ENCODE data around the gene LCOR.
A peak's percentile ranks its signal among the peaks of the same experiment; 100 is the strongest.
"Not testable (repeated sequence)": the region's sequence is repeated elsewhere in the genome, so short reads cannot be mapped to it uniquely, and the experiment has no call there.

The LCOR gene

DNA sequence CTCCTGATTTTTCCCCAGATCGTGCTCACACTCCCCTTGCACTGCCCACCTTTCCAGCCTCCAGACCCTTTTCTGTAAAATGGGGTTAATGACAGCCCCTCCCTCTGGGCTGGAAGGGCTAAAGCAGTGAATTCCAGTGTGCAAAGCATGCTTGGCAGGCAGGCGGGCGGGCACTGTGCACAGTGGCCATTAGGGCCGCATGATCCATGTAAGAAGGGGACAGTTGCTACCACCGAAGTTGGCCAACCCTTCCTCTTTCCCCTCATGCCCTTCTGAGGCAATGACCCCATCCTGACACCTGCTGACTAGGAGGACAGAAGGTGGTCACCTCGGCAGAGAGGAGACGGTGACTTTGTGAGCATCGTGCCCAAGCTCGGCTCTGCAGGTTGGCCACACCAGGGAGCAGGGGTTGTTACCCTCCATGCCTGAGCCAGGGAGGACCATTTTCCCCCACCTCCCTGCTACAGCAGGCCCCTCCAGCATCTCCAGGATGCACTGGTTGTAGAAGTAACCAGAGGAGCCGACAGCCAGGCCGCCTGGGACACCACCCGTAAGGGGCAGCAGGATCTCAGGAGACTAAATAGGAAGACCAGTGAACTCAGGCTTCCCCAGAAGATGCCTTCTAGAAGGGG lies 187.2 kb downstream of the LCOR start:
- in situ Hi-C loops (cut with MboI; ENCODE audit: low pct_unique_long_range_greater_than_20kb, low sequenced_read_pairs), result no loop called here
- DNase-seq, result no peak

DNA sequence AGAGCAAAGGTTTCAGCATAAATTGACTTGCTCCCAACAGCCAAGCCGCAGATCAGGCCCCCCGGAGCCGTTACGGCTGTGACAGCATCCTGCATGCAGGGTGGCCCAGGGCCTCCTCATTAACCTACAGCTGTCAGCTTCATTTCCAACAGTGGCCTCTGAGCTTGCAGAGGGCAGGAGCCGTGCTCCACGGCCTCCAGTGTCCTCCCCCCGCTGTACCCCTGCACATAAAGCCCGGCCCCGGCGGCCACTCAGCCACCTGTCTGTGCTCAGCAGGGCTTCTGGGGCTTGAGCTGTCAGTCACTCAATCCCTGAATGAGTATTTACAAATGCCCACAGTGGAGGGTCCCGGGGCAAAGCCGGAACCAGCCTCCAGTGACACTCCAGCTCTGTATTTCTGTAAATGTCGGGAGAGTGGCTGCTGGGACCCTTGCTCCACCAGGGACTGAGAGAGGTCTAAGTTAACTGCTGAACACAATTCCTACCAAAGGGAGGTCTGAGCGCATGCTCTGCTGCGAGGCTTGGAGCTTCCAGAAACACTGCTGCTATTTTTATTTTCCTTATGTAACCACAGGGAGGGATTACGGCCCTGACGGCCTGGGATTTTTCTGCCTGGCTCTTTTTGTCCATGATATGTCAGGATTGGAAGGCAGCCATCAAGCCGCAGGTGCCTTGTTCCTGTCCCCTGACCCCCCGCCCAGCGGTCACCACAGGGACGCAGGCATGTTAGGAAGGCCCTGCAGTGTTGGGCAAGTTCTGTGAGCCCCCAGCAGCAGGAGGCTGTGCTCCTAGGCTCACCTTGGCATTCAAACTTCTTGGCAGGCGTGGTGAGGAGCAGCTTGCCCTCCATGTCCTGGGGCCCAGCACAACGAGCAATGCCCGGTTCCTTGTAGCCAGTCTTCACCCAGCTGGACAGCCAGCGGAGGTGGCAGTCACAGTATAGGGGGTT lies 188.6 kb downstream of the LCOR start:
- in situ Hi-C loops (cut with MboI; ENCODE audit: low pct_unique_long_range_greater_than_20kb, low sequenced_read_pairs), result no loop called here
- no peak for DNase-seq

DNA sequence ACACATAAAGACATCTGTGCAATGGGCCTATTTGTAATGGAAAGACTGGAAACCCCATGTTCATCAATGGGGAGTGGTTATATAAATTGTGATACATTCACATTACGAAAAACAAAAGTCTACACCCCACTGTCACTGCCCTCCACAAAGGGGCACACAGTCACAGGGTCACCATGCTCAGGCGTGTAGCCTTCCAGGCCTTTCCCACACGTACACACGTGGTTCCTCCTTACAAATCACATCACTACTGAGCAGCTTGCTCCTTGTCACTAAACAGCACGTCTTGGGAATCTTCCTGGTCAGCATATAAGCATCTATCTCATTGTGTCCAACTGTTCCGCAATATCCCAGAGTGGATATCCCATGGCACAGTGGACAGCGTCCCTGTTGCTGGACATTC lies 190.5 kb downstream of the LCOR start:
- DNase-seq, result no peak
- in situ Hi-C loops (cut with MboI; ENCODE audit: low pct_unique_long_range_greater_than_20kb, low sequenced_read_pairs), result no loop called here

DNA sequence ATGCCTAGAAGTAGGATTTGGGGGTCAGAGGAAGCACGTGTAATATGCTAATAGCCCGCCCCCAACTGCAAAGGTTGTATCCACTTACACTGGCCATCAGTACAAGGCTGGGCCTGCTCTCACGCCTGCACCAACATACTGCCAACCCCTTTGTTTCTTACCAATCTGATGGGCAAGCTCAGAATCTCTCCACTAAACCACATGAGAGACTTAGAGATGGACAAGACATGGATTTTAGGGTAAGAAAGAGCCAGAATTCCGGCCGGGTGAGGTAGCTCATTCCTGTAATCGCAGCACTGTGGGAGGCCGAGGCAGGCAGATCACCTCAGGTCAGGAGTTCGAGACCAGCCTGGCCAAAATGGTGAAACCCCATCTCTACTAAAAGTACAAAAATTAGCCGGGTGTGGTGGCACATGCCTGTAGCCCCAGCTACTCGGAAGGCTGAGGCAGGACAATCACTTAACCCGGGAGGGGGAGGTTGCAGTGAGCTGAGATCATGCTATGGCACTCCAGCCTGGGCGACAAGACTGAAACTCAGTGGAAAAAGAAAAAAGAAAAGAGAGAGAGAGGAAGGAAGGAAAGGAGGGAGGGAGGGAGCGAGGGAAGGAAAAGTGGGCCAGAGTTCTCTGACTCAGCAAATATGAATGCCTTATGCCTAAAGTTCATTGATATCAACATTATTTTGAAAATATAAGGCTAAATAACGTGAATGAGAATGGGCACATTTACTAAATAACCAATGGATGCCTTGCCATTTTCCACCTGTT lies 191.5 kb downstream of the LCOR start:
- in situ Hi-C loops (cut with MboI; ENCODE audit: low pct_unique_long_range_greater_than_20kb, low sequenced_read_pairs), result no loop called here
- DNase-seq, result no peak

DNA sequence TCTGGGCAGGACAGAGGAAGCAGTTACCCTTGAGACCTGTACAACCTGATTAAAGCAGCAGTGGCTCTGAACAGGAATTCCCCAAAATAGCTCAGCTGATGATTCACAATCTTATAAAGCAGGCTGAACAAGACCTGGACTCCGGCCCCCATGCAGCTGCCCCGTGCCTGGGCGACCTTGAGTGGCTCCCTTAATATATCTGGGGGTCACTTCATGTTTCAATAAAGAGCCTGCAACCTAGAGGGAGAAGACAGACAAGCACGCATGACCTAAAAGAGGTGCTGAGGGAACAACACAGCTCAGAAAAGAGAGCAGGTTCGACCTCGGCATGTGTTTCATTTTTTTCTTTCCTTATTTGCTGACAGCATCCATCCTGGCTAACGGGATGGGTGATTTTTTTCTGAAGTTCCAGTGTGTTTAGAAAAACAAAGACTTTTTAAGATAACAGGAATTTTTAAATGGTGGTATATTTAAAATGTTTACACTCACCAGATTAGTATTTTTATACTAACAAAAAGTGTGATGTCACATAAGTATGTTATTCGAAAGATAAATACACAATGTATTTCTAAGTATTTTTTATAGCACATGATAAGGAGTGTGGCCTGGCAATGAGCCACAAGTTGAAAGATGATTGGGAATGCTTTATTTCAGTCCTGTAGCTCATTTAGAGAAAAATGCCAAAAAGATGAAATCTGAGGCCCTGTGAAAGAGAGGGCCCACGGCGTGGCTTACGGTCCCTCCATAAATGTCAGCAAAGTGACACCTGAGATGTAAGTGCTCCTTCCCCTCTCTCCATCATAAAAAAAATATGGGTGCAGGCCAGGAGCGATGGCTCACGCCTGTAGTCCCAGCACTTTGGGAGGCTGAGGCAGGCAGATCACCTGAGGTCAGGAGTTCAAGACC lies 192.3 kb downstream of the LCOR start:
- DNase-seq, result no peak

DNA sequence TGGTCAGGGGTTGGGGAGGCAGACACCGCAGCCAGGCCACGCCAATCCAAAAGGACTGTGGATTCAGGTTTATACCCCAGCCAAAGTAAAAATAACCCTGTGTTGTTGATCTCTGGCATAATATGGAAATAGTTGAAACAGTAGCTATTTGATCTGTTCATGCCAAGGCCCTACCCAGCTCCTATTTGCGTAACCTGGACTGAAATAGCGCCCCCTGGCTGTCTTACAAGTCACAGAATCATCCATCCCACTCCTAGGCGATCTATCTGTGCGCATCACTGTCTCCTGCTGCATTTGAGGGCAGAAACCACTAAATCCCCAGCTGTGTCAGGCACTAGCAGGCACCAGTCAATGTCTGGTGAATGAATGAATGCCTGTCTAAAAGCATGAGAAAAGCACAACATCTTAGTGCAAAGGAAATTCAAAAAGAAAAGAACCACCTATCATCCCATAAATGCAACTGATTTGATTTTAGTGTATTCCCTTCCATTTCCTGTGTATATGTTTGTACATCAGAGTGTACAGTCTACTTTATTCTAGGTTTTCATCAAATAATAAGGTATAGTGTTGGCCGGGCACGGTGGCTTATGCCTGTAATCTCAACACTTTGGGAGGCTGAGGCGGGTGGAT lies 193.6 kb downstream of the LCOR start:
- in situ Hi-C loops (cut with MboI; ENCODE audit: low pct_unique_long_range_greater_than_20kb, low sequenced_read_pairs), result no loop called here
- DNase-seq, result peak; percentile 69

More for the DNA sequence above, 192.3 kb downstream of the LCOR start:
- in situ Hi-C loops (cut with MboI; ENCODE audit: low pct_unique_long_range_greater_than_20kb, low sequenced_read_pairs), result no loop called here

DNA sequence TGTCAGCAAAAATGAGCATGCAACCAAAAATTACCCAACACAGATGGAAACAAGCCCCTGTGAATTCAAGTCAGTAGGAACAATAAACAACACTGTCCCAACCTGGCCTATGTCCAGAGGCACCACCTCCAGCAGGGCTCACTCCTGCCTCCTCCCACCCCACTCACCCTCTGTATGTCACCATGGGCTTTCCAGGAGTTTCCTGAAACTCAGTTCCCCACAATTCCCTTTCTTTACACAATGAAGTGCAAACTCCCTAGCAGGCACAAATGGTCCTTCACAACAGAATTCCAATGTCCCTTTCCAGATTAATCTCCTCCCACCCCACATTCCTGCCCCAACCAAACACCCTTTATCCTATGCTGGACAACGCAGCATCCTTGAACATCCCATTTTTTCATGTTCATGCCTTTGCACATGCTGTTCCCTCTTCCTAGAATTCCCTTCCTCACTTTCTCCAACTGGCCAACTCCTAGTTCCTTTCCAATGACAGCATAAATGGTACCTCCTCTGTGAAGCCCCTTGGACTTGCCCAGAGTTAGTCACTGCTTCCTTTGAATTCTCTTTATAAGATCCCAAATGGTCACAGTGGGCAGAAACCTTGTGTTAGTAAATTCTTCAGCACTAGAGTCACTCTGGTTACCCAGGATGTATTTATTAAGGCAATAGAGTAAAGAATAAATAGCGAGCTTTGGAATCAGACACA lies 196.2 kb downstream of the LCOR start:
- no peak for DNase-seq
- in situ Hi-C loops (cut with MboI; ENCODE audit: low pct_unique_long_range_greater_than_20kb, low sequenced_read_pairs), result no loop called here

DNA sequence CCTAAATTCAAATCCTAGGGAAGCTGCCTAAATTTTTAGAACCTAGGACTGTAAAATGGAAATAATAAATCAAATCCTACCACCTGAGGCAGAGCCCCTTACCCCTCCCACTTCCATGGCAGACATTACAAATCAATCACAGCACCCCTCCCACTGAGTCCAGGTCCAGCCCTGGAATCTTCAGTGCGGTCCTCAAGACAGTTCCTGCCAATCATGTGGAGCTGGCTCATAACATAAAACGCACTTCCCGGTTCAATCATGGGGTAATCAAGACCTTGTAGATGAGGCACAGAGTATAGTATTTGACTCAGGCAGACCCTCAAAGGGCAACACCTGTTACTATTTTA lies 196.7 kb downstream of the LCOR start:
- in situ Hi-C loops (cut with MboI; ENCODE audit: low pct_unique_long_range_greater_than_20kb, low sequenced_read_pairs), result no loop called here
- no peak for DNase-seq

DNA sequence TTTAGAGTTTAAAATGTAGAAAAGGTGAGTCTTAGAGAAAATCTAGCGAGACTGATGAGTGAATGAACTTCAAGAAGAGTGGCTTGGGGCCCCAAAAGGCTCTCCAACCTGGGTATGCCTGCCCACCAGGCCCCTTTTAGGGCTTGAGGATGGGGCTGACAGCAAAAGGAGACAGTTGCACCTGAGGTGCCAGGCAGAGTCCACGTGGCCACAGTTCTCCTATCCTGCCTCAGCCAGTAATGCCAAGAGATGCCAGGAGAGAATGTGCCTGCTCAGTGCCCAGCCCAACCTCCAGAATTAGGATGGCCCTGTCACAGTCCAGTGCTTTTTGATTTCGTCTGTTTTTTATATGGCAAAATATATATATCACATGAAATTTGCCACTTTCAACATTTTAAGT lies 197.2 kb downstream of the LCOR start:
- in situ Hi-C loops (cut with MboI; ENCODE audit: low pct_unique_long_range_greater_than_20kb, low sequenced_read_pairs), result no loop called here
- no peak for DNase-seq

DNA sequence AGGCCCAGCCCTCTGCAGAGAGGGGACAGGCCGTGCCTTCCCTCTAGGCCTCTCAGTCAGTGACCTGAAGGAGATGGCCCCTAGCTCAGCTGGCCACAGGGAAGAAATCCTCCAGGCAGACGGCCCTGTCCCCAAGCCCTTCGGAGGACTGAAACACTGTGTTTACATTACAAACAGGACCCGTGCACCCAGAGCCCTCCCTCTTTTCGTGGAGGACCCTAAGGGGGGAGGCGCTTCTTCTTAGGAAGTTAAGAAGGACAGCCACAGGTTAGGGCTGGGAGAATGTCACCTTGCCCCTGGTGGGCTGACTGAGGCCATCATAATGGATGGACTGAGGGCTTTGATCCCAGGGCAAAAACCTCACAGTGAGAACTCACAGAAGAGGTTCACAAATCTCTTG lies 198.8 kb downstream of the LCOR start:
- in situ Hi-C loops (cut with MboI; ENCODE audit: low pct_unique_long_range_greater_than_20kb, low sequenced_read_pairs), result no loop called here

DNA sequence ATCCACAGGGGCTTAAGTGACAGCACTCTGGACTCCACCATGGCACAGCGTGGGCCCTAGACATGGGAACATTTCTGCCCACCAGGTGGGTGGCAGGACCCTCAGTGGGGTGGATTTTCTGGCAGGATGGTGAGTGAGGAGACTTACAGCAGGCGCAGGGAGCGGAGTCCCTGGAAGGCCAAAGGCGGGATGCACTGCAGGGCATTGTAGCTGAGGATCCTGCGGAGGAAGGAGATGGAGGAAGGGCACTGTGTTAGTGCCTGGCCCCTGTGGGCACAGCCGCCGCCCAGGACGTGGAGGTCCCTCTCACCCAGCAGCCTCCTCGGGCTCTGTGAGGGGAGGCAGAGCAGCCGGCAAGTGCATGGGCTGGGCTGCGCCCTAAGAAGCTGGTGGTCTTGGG lies 199.4 kb downstream of the LCOR start:
- in situ Hi-C loops (cut with MboI; ENCODE audit: low pct_unique_long_range_greater_than_20kb, low sequenced_read_pairs), result no loop called here
- DNase-seq, result no peak

More for the DNA sequence above, 198.8 kb downstream of the LCOR start:
- DNase-seq, result no peak

DNA sequence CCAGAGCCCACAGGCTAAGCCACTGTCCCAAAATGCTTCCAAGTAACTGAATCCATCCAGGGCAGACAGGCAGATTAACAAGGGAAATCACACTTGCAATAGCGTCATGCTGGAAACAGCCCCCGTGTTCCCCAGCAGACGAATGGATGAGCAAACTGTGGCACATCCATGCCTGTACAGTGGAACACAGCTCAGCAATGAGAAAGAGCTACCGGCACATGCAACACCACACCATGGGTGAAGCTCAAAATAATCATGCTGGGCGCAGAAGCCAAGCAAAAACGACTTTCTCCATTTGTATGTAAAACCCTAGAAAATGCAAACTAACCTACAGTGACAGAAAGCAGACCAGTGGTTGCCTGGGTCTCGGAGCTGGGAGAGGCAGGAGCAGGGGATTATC lies 200.5 kb downstream of the LCOR start:
- DNase-seq, result no peak
- in situ Hi-C loops (cut with MboI; ENCODE audit: low pct_unique_long_range_greater_than_20kb, low sequenced_read_pairs), result no loop called here

DNA sequence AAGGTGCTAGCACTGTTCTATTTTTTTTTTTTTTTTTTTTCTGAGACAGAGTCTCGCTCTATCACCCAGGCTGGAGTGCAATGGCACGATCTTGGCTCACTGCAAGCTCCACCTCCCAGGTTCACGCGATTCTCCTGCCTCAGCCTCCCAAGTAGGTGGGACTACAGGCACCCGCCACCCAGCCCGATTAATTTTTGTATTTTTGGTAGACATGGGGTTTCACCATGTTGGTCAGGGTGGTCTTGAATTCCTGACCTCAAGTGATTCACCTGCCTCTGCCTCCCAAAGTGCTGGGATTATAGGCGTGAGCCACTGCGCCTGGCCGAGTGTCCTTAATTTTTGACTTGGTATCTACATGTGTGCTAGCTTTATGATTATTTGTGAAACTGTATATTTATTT lies 201.7 kb downstream of the LCOR start:
- DNase-seq; in situ Hi-C loops (cut with MboI; ENCODE audit: low pct_unique_long_range_greater_than_20kb, low sequenced_read_pairs): not testable (repeated sequence)

DNA sequence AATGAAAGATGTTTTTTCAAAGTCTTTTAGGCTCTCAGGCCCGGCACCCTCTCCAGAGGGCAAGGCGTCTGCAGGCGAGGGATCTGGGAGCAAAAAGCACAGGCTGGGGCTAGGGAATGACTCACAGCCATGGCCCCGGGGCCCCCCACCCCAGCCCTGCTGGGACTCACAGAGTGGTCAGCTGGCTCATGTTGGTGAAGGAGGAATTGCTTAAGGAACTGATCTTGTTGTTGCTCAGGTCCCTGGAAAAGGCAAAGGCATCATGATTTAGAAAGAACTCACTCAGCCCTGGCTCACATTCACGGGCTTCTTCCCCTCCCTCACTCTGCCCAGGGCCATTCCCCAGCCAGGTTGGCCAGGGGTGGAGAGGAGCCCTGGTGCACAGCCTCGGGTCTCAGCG lies 202.2 kb downstream of the LCOR start:
- in situ Hi-C loops (cut with MboI; ENCODE audit: low pct_unique_long_range_greater_than_20kb, low sequenced_read_pairs), result no loop called here
- no peak for DNase-seq

DNA sequence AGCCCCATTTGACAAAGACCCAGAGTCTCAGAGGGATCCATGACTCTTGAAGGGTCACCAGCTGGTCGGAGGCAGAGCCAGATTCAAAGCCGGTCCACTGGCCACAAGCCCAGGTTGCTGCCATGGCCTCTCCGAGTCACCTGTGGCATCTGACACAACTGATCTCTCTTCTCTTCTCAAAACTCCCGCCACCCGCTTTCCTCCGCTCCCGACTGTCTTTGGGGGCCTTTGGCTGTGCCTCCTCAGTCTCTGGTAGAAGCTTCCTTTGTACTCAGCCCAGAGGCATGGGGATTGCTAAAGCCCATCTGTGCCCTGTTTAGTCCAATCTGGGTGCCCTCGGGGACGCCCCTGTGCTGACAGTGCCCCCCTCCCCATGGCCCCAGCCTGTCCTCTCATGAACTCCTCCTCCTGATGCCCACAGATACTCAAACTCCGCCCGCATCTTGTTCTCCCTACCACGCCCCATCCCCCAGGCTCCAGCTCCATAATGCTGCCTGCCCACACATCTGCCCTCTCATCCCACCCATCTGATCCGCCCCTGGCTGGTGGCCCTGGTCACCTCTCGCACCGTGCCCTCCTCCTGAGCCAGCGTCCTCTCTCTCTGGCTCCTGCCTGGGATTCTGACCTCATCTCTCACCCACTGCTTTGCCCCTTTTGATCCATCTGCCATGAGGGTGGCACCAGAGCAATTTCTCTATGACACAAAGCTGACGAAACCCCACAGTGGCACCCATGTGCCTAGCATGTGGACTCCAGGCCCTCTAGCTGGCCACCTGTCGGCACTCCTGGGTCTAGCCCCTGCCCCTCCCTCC lies 203.1 kb downstream of the LCOR start:
- in situ Hi-C loops (cut with MboI; ENCODE audit: low pct_unique_long_range_greater_than_20kb, low sequenced_read_pairs), result no loop called here

DNA sequence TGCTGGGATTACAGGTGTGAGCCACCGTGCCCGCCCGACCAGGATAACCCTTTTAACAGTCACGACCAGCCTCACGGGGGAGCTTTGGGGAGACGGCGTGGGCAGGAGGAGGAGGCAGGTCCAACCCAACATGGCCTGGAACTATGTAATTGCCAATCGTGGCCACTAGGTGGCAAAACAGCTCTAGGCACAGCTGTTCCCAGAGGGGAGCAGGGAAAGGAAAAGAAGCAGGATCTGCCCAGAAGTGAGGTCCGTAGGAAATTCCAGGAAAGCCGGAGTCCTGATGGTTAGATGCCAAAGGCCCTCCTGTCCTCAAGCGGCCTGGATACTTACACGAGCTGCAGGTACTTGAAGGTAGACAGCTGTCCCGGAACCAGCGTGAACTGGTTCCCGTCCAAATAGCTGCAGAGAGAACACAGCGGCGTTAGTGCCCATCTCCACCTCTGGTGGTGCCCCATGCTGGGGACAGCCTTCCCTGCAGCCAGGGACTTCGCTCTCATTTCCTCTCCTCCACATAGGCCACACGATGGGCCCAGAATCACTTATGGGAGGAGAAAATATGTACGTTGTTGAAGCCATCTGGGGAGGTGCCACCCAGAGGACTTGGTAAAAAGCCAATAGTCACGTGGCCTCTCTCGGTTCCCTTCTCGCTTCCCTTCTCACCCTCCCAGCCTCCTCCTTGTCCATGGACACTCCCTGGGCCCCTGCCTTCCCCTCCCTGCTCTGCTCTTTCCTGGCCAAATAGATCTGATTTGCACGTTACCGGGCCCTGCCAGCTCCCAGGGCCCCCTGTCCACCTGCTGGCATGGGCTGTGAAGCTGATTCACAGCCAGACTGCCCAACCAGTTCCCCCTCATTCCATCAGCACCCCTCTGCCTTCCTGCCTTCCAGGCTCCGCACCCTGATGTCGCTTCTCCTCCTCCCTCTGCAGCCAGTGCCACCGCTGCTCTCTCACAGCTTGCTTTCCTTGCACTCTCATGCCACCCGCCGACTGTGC lies 205.6 kb downstream of the LCOR start:
- in situ Hi-C loops (cut with MboI; ENCODE audit: low pct_unique_long_range_greater_than_20kb, low sequenced_read_pairs), result no loop called here
- peak; percentile 90 for DNase-seq

More for the DNA sequence above, 203.1 kb downstream of the LCOR start:
- no peak for DNase-seq

Measured in KBM-7 (cell line).